K562 (cell line): ENCODE results near the gene SLC20A1. TPM values are rescaled to one million over a fixed set of nuclear protein-coding genes. Genes with fewer than 3 reads are reported as not detected.

ENCODE experiments used
- BMI1 ChIP-seq: fragments of 150-350 bp; IDR thresholded peaks from 2 replicates; pipeline ENCODE4 v1.6.1; 2014; ENCODE audit warnings: low read length
- BRCA1 ChIP-seq, 2 experiments: fragments of 450-650 bp in 1 of 2; sonication (generic) in 1 of 2; formaldehyde crosslinking in 1 of 2; IDR thresholded peaks; 2 replicates each; pipeline versions ENCODE4 v1.5.0 to v1.6.1; 2017 to 2020; ENCODE audit warnings: mild to moderate bottlenecking in 1 of 2, missing genetic modification reagents in 1 of 2
- CTBP1 ChIP-seq: fragments of 450-650 bp; IDR thresholded peaks from 2 replicates; pipeline ENCODE4 v1.6.1; 2016; ENCODE audit warnings: borderline replicate concordance
- FOXJ2 ChIP-seq: fragments of 200-800 bp; sonication (Bioruptor generic); IDR thresholded peaks from 2 replicates; pipeline ENCODE4 v1.6.1; 2016; ENCODE audit warnings: missing genetic modification characterization, missing compliant biosample characterization
- FOXK1 ChIP-seq: sonication (generic); formaldehyde crosslinking; IDR thresholded peaks from 2 replicates; pipeline ENCODE4 v1.8.0; 2022; ENCODE audit warnings: missing genetic modification reagents, mild to moderate bottlenecking, borderline replicate concordance
- HDGF ChIP-seq: fragments of 450-650 bp; IDR thresholded peaks from 2 replicates; pipeline ENCODE4 v1.6.1; 2016
- HNRNPK ChIP-seq: fragments of 200-400 bp; formaldehyde crosslinking; IDR thresholded peaks from one replicate; pipeline ENCODE4 v1.6.1; 2018; ENCODE audit warnings: mild to moderate bottlenecking, low read depth, low read length; ENCODE audit not compliant: poor library complexity, severe bottlenecking
- MTF1 ChIP-seq: fragments of 250-450 bp; sonication (Bioruptor Pico); IDR thresholded peaks from 2 replicates; pipeline ENCODE4 v1.9.0; 2021; ENCODE audit warnings: moderate library complexity, mild to moderate bottlenecking, inconsistent platforms, borderline replicate concordance
- PHF8 ChIP-seq: fragments of 200-600 bp; sonication (generic); IDR thresholded peaks from 2 replicates; pipeline ENCODE4 v1.6.1; 2012; ENCODE audit warnings: mixed run types, mild to moderate bottlenecking, inconsistent platforms, low read length, moderate library complexity, borderline replicate concordance
- TEAD4 ChIP-seq, 2 experiments: sonication (generic) in 1 of 2; formaldehyde crosslinking in 1 of 2; IDR thresholded peaks; 2 replicates each; pipeline versions ENCODE4 v1.6.1 to v1.8.0; 2012 to 2022; ENCODE audit warnings: borderline replicate concordance in 1 of 2, inconsistent platforms in 1 of 2, low read length in 1 of 2, mild to moderate bottlenecking in 1 of 2, missing genetic modification reagents in 1 of 2
- ZNF175 ChIP-seq: fragments of 200-800 bp; sonication (Bioruptor generic); IDR thresholded peaks from 2 replicates; pipeline ENCODE4 v1.6.1; 2016; ENCODE audit warnings: low read depth, mild to moderate bottlenecking, missing genetic modification characterization, missing compliant biosample characterization
- ZNF717 ChIP-seq: fragments of 250-450 bp; sonication (Bioruptor Pico); IDR thresholded peaks from 2 replicates; pipeline ENCODE4 v1.5.0; 2021
- ZNF76 ChIP-seq: fragments of 250-450 bp; sonication (Bioruptor Pico); IDR thresholded peaks from 2 replicates; pipeline ENCODE4 v1.4.0; 2020; ENCODE audit warnings: mild to moderate bottlenecking, moderate library complexity, borderline replicate concordance
- polyA plus RNA-seq, 8 experiments: library from polyadenylated mRNA; depleted of rRNA in 4 of 8; stranded (reverse) in 5 of 8; unstranded in 3 of 8; fragments of >200 nt; fragmentation: Nextera tagmentation in 2 of 8; fragmentation: Illumina TruSeq in 1 of 8; extraction: Ambion mirVana in 2 of 8; extraction: Trizol in 1 of 8; gene quantifications; 2 replicates each; pipeline versions ENCODE4 v1.2.1 to v1.2.3, GENCODE V29; 2011 to 2014; ENCODE audit warnings: inconsistent platforms in 1 of 8, missing spikeins in 1 of 8
- total RNA-seq, 7 experiments: library from RNA; depleted of rRNA in 6 of 7; stranded (reverse); fragments of >200 nt in 6 of 7; fragmentation: Illumina TruSeq in 2 of 7; extraction: Trizol in 2 of 7; gene quantifications; 2 replicates each; pipeline versions ENCODE4 v1.2.1 to v1.2.3, GENCODE V29; 2011 to 2021; ENCODE audit warnings: low replicate concordance in 1 of 7
- TF ChIP-seq, protein P1 (sequence below): fragments of 450-650 bp; IDR thresholded peaks from 2 replicates; pipeline ENCODE4 v1.6.1; 2017; ENCODE audit warnings: antibody characterized with exemption
- TF ChIP-seq, protein P2 (sequence below): fragments of 450-650 bp; IDR thresholded peaks from one replicate; pipeline ENCODE4 v1.6.1; 2018; ENCODE audit warnings: mild to moderate bottlenecking, moderate library complexity; ENCODE audit not compliant: partially characterized antibody
- TF ChIP-seq, protein P3 (sequence below): fragments of 250-450 bp; sonication (Bioruptor Pico); IDR thresholded peaks from 2 replicates; pipeline ENCODE4 v1.4.0; 2020; ENCODE audit warnings: mild to moderate bottlenecking, moderate library complexity, borderline replicate concordance
- TF ChIP-seq, protein P4 (sequence below): fragments of 450-650 bp; IDR thresholded peaks from 2 replicates; pipeline ENCODE4 v1.6.1; 2014; ENCODE audit warnings: low read depth, mild to moderate bottlenecking, moderate library complexity, borderline replicate concordance
- TF ChIP-seq, protein P5 (sequence below): fragments of 200-800 bp; sonication (Bioruptor generic); IDR thresholded peaks from 2 replicates; pipeline ENCODE4 v1.6.1; 2017; ENCODE audit warnings: missing genetic modification characterization, missing compliant biosample characterization

SLC20A1 gene
- total and polyA plus RNA-seq, 9 of the 15 experiments (the other 6 are each of a cell fraction or from before 2014, with no cell fraction given) = 53.8 to 150 (median 74.7) TPM

DNA sequence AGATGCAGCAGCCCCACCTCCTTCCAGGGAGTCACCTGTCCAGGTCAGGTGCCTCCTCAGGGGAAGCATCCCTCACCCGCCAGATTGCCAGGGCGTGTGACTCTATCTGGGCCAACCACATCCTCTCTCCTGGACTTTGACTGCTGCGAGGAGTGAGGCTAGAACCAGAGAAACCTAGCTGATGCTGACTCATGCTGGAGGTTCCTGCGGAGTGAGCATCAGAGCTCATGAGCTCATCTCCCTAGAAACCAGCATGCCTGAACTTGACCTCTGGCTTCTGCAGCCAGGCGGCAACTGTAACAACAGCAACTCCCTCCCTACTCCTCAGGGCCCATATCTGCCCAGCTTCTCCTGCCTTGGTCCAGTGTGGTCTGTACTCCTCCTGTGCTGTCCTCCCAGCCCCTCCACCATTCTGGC, 46.8 kb downstream of the SLC20A1 start (continued):
- TF ChIP-seq, protein P1, sequence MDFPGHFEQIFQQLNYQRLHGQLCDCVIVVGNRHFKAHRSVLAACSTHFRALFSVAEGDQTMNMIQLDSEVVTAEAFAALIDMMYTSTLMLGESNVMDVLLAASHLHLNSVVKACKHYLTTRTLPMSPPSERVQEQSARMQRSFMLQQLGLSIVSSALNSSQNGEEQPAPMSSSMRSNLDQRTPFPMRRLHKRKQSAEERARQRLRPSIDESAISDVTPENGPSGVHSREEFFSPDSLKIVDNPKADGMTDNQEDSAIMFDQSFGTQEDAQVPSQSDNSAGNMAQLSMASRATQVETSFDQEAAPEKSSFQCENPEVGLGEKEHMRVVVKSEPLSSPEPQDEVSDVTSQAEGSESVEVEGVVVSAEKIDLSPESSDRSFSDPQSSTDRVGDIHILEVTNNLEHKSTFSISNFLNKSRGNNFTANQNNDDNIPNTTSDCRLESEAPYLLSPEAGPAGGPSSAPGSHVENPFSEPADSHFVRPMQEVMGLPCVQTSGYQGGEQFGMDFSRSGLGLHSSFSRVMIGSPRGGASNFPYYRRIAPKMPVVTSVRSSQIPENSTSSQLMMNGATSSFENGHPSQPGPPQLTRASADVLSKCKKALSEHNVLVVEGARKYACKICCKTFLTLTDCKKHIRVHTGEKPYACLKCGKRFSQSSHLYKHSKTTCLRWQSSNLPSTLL = no peak
- TF ChIP-seq TEAD4 (IDR thresholded peaks at IDR 0.05; ENCODE audit: low read length) (peak; percentile 75), TEAD4 (CRISPR knock-in tag; IDR thresholded peaks at IDR 0.05; ENCODE audit: borderline replicate concordance) (no peak), BRCA1 (IDR thresholded peaks at IDR 0.05) (no peak), BRCA1 (CRISPR knock-in tag; IDR thresholded peaks at IDR 0.05) (no peak), FOXJ2 (tag) (no peak), HDGF (no peak), BMI1 (peak; percentile 21; the same call in 1 of the 2 replicates), FOXK1 (CRISPR knock-in tag) (no peak), MTF1 (CRISPR knock-in tag) (no peak), ZNF175 (no peak), CTBP1 (peak; percentile 100), HNRNPK (no peak), PHF8 (no peak), ZNF717 (CRISPR knock-in tag) (no peak), ZNF76 (CRISPR knock-in tag) (no peak; the same call in 1 of the 2 replicates)
- TF ChIP-seq, protein P2, sequence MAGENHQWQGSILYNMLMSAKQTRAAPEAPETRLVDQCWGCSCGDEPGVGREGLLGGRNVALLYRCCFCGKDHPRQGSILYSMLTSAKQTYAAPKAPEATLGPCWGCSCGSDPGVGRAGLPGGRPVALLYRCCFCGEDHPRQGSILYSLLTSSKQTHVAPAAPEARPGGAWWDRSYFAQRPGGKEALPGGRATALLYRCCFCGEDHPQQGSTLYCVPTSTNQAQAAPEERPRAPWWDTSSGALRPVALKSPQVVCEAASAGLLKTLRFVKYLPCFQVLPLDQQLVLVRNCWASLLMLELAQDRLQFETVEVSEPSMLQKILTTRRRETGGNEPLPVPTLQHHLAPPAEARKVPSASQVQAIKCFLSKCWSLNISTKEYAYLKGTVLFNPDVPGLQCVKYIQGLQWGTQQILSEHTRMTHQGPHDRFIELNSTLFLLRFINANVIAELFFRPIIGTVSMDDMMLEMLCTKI = no peak
- TF ChIP-seq, protein P3, sequence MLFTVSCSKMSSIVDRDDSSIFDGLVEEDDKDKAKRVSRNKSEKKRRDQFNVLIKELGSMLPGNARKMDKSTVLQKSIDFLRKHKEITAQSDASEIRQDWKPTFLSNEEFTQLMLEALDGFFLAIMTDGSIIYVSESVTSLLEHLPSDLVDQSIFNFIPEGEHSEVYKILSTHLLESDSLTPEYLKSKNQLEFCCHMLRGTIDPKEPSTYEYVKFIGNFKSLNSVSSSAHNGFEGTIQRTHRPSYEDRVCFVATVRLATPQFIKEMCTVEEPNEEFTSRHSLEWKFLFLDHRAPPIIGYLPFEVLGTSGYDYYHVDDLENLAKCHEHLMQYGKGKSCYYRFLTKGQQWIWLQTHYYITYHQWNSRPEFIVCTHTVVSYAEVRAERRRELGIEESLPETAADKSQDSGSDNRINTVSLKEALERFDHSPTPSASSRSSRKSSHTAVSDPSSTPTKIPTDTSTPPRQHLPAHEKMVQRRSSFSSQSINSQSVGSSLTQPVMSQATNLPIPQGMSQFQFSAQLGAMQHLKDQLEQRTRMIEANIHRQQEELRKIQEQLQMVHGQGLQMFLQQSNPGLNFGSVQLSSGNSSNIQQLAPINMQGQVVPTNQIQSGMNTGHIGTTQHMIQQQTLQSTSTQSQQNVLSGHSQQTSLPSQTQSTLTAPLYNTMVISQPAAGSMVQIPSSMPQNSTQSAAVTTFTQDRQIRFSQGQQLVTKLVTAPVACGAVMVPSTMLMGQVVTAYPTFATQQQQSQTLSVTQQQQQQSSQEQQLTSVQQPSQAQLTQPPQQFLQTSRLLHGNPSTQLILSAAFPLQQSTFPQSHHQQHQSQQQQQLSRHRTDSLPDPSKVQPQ = no peak
- TF ChIP-seq, protein P4, sequence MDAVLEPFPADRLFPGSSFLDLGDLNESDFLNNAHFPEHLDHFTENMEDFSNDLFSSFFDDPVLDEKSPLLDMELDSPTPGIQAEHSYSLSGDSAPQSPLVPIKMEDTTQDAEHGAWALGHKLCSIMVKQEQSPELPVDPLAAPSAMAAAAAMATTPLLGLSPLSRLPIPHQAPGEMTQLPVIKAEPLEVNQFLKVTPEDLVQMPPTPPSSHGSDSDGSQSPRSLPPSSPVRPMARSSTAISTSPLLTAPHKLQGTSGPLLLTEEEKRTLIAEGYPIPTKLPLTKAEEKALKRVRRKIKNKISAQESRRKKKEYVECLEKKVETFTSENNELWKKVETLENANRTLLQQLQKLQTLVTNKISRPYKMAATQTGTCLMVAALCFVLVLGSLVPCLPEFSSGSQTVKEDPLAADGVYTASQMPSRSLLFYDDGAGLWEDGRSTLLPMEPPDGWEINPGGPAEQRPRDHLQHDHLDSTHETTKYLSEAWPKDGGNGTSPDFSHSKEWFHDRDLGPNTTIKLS = no peak; the same call in 1 of the 2 replicates
- TF ChIP-seq, protein P5, sequence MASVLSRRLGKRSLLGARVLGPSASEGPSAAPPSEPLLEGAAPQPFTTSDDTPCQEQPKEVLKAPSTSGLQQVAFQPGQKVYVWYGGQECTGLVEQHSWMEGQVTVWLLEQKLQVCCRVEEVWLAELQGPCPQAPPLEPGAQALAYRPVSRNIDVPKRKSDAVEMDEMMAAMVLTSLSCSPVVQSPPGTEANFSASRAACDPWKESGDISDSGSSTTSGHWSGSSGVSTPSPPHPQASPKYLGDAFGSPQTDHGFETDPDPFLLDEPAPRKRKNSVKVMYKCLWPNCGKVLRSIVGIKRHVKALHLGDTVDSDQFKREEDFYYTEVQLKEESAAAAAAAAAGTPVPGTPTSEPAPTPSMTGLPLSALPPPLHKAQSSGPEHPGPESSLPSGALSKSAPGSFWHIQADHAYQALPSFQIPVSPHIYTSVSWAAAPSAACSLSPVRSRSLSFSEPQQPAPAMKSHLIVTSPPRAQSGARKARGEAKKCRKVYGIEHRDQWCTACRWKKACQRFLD (CRISPR knock-in tag) = peak; percentile 59; the same call in 1 of the 2 replicates
